Type B pancreatic cell (in vitro differentiated cells): ENCODE results near the gene PTGES2. TPM values are rescaled to one million over a fixed set of nuclear protein-coding genes. Genes with fewer than 3 reads are reported as not detected.

ENCODE experiments used
- DNase-seq: peaks from one replicate; pipeline ENCODE4 v3.0.0; 2021; ENCODE audit warnings: mixed read lengths; ENCODE audit not compliant: unreplicated experiment; ENCODE audit errors: extremely low spot score
- H3K27ac Mint-ChIP-seq: 2 replicates; pipeline ENCODE4 v1.8.0; 2021; ENCODE audit warnings: mild to moderate bottlenecking, mixed read lengths
- H3K27me3 Mint-ChIP-seq: 2 replicates; pipeline ENCODE4 v1.8.0; 2021; ENCODE audit warnings: mixed read lengths
- H3K36me3 Mint-ChIP-seq: 2 replicates; pipeline ENCODE4 v1.8.0; 2021; ENCODE audit warnings: mixed read lengths
- H3K4me1 Mint-ChIP-seq: one replicate; pipeline ENCODE4 v1.8.0; 2021; ENCODE audit warnings: mixed read lengths; ENCODE audit not compliant: unreplicated experiment
- H3K4me3 Mint-ChIP-seq: 2 replicates; pipeline ENCODE4 v1.8.0; 2021; ENCODE audit warnings: mild to moderate bottlenecking, mixed read lengths
- H3K9me3 Mint-ChIP-seq: 2 replicates; pipeline ENCODE4 v1.8.0; 2021; ENCODE audit warnings: mixed read lengths
- total RNA-seq: library from RNA; stranded (reverse); gene quantifications from 2 replicates; pipeline ENCODE4 v1.2.1, GENCODE V29; 2021; ENCODE audit warnings: low replicate concordance
- TF ChIP-seq, protein P1 (sequence below): fragments of 200-600 bp; sonication (generic); conservative IDR thresholded peaks from 2 replicates; pipeline ENCODE4 v1.5.0; 2021; ENCODE audit warnings: antibody characterized with exemption, mild to moderate bottlenecking

PTGES2 gene
- total RNA-seq, 1 donor from 2014 or later, result 67.2 TPM

DNA sequence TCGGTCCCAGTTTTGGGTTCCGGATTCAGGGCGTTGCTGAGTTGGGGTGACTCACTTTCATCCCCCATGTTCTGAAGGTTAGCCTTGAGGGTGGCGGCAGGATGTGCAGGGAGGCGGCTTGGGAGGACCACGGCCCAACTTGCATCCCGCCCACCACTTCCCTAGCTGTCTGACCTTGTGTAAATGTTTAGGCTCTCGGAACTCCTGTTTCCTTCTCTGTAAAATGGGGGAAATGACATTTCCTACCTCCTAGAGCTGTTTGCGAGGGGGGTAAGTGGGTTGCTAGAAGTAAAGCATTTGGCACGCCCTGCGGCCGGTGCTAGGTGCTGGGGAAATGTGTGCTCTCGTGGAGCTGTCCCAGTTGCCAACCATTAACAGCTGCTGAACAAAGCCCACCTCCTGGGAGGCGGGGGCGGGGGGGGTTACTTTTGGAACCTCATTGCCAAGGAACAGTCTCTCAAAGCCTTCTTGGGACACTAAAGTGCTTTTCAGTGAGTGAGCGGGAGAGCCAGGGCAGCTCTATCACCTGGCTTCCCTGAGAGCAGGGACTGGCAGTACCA lies 27.5 kb downstream of the PTGES2 start:
- no peak for DNase-seq
- peak overlapping the region; percentile 95 for H3K4me3 Mint-ChIP-seq
- H3K9me3 Mint-ChIP-seq, result no peaks in the 10 kb centered on the region
- peak overlapping the region; percentile 100 for H3K27ac Mint-ChIP-seq
- H3K4me1 Mint-ChIP-seq, result peaks cover 37% of the 10 kb centered on the region
- peaks cover 13% of the 10 kb centered on the region for H3K36me3 Mint-ChIP-seq
- TF ChIP-seq, protein P1, sequence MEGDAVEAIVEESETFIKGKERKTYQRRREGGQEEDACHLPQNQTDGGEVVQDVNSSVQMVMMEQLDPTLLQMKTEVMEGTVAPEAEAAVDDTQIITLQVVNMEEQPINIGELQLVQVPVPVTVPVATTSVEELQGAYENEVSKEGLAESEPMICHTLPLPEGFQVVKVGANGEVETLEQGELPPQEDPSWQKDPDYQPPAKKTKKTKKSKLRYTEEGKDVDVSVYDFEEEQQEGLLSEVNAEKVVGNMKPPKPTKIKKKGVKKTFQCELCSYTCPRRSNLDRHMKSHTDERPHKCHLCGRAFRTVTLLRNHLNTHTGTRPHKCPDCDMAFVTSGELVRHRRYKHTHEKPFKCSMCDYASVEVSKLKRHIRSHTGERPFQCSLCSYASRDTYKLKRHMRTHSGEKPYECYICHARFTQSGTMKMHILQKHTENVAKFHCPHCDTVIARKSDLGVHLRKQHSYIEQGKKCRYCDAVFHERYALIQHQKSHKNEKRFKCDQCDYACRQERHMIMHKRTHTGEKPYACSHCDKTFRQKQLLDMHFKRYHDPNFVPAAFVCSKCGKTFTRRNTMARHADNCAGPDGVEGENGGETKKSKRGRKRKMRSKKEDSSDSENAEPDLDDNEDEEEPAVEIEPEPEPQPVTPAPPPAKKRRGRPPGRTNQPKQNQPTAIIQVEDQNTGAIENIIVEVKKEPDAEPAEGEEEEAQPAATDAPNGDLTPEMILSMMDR, result no peak
- H3K27me3 Mint-ChIP-seq, result no peaks in the 10 kb centered on the region

DNA sequence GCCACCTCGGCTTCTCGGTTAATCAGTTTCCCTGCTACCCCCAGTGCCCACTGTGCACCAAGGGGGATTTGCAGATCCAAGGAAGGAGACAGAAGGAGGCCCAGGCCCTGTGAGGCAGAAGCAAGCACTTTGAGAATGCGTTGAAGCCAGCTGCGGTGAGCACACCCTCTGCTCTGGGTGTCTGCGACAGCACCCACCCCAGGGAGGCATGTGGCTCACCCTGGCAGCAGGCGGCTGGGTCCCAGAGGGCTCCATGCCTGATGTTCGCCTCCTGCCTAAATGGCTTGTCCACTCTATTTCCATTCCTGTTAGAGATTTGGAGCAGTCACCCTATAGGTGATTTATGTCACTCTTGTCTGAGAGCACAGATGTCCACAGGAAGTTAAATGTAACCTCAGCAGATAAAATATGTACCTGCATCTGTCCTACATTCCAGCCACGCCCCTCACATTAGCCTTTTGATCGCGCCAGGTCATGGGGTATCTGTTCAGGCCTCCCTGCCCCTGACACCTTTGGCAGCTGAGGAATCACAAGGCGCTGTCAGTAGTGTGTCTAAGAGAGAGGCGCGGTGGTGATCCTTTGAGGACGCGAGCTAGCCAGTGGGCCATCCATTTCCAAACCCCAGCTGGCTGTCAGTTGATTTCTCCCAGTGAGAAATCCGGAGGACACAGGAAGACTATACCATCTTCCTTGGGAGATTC lies 28.1 kb downstream of the PTGES2 start:
- Mint-ChIP-seq H3K27me3 (no peaks in the 10 kb centered on the region), H3K9me3 (no peaks in the 10 kb centered on the region), H3K4me3 (peak overlapping the region; percentile 95), H3K36me3 (peaks cover 13% of the 10 kb centered on the region), H3K4me1 (peaks cover 42% of the 10 kb centered on the region), H3K27ac (peak overlapping the region; percentile 100)
- TF ChIP-seq, protein P1, result no peak
- DNase-seq, result no peak

DNA sequence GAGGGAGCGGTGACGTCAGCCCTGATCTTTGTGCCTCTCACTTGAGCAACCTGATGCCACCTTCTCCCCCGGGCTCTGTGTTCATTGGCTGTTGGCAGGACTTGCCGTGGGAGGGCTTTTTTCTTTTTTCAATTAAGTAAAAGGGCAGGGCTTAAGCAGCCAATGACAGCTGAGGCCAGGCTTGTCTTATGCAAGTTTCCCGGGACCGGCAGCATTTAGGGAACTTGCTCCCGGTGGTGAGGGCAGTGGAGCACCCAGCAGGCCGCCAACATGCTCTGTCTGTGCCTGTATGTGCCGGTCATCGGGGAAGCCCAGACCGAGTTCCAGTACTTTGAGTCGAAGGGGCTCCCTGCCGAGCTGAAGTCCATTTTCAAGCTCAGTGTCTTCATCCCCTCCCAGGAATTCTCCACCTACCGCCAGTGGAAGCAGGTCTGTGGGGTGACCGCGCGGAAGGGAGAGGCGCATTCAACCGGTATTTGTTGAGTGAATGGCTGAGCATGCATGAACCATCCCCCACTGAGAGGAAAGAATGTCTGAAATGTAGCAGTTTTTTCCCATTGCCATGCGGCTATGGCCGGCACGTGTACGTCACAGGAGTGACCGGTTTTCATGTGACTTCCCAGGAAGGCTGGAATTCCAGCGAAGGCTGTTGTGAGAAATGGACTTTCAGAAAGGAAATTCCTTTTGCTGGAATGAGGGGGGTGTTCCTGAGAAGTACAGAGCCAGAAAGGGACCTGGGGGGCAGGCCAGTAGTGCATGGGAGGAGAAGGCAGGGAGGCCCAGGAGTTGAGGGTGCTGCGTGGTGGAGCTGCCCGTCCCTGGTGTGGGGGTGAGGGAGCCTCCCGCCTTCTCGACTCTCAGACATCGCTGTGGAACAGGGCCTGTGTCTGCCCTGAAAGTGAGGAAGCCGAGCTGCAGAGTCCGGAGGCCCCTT lies 29.0 kb downstream of the PTGES2 start:
- Mint-ChIP-seq H3K4me3 (peak overlapping the region; percentile 95), H3K27me3 (no peaks in the 10 kb centered on the region), H3K36me3 (peaks cover 13% of the 10 kb centered on the region), H3K27ac (peak overlapping the region; percentile 100), H3K9me3 (no peaks in the 10 kb centered on the region), H3K4me1 (peaks cover 47% of the 10 kb centered on the region)
- peak; percentile 88 for DNase-seq
- TF ChIP-seq, protein P1, result no peak

DNA sequence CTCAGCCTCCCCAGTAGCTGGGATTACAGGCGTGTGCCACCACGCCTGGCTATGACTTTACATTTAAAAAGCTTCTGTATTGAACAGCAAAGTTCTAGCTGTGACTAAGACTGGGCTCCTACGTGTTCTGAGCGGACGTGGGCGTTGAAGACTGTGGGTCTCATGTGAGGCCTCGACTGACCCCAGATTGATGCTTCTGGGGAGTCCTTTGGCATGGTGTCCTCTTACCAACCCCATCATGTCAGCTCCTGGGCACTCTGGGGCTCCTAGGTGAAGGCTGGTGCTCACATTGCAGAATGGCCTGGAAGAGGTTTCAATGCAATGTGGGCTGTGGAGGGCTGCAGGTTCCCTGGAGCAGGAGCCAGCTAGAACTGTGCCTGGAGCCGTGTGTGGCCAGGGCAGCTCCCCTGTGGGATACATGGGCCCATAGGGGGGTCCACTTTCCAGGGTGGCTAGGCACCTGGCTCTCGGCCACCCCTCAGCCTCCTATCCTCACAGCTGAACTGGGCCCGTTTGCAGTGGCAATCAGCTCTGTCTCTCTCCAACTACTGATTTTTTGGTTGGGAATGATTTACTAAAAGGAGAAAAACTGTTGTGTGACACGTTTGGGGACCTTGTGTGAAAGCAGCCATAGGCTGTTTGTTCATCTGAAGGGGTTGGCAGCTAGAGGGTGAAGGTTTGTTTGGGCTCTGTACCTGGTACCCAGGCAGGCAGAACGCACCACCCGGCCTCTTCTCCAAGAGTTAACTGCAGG lies 29.8 kb downstream of the PTGES2 start:
- H3K4me3 Mint-ChIP-seq, result peak overlapping the region; percentile 95
- DNase-seq, result no peak
- no peaks in the 10 kb centered on the region for H3K9me3 Mint-ChIP-seq
- peak overlapping the region; percentile 100 for H3K27ac Mint-ChIP-seq
- peaks cover 11% of the 10 kb centered on the region for H3K36me3 Mint-ChIP-seq
- TF ChIP-seq, protein P1, result no peak
- H3K27me3 Mint-ChIP-seq, result no peaks in the 10 kb centered on the region
- H3K4me1 Mint-ChIP-seq, result peaks cover 55% of the 10 kb centered on the region
